Upper lobe of left lung (tissue), 4 donors: ENCODE results near the gene BLM.

Source experiments
- CTCF ChIP-seq, 6 experiments: fragments of 450-650 bp in 4 of 6; fragments of 200-600 bp in 2 of 6; sonication (generic) in 2 of 6; IDR thresholded peaks; one replicate each; pipeline ENCODE4 v1.5.1; 2016 to 2019; ENCODE audit warnings: antibody characterized with exemption in 6 of 6
- EP300 ChIP-seq, 4 donors: sonication (generic); formaldehyde crosslinking; IDR thresholded peaks; one replicate each; pipeline ENCODE4 v1.5.1; 2017; ENCODE audit warnings: antibody characterized with exemption in 4 of 4, control low read depth in 2 of 4
- POLR2A ChIP-seq, 4 donors: fragments of 450-650 bp; IDR thresholded peaks; one replicate each; pipeline ENCODE4 v1.5.1; 2016 to 2017; ENCODE audit warnings: antibody characterized with exemption in 4 of 4, mild to moderate bottlenecking in 2 of 4

- TF ChIP-seq EP300 (IDR thresholded peaks at IDR 0.05): no peak
- no peak for TF ChIP-seq POLR2A (IDR thresholded peaks at IDR 0.05)
- no peak for TF ChIP-seq CTCF (IDR thresholded peaks at IDR 0.05)
Observed at GRCh38 chr15:90703455-90703854, 13.7 kb upstream of the BLM start.
